HCT116 (cell line): ENCODE results near the gene PTDSS2. TPM values are rescaled to one million over a fixed set of nuclear protein-coding genes. Genes with fewer than 3 reads are reported as not detected.

Experiments used
- ATAC-seq: fragments of 200-7000 bp; cut with Tn5 transposase; 2 replicates; pipeline ENCODE4 v1.9.1; 2020; ENCODE audit warnings: mild to moderate bottlenecking, moderate library complexity
- BruUV-seq: library from RNA; stranded (reverse); fragments of 400-500 nt; replicated peaks from 2 replicates; lab custom pipeline; 2021; lab: Mats Ljungman, UMichigan
- CTCF ChIA-PET: fragments of 300-600 bp; sonication (Branson Sonifier 250); formaldehyde crosslinking; loops from one replicate; lab custom pipeline; 2021; ENCODE audit warnings: antibody characterized with exemption; lab: Charles Lee
- POLR2A ChIA-PET: fragments of 300-600, 350-600 bp; sonication (Branson Sonifier 250); formaldehyde crosslinking; loops from one replicate; lab custom pipeline; 2021; ENCODE audit warnings: antibody characterized with exemption; lab: Charles Lee
- RAD21 ChIA-PET, 2 experiments: fragments of 300-600 bp; sonication (Branson Sonifier 250); formaldehyde crosslinking; loops; one replicate each; lab custom pipeline; 2023; ENCODE audit warnings: low total read pairs in 2 of 2; ENCODE audit not compliant: uncharacterized antibody in 2 of 2, unreplicated experiment in 2 of 2, low non-redundant PET in 1 of 2; lab: Charles Lee
- DNase-seq: peaks from one replicate; pipeline ENCODE4 v3.0.0-alpha.2; 2010; ENCODE audit warnings: low read depth, low spot score
- H2AFZ ChIP-seq: fragments of 200-600 bp; shearing (Covaris generic), sonication (generic); 2 replicates; pipeline ENCODE4 v1.6.1; 2017; ENCODE audit warnings: low read depth, mixed run types, mixed read lengths, antibody characterized with exemption, low read length; ENCODE audit not compliant: poor library complexity, severe bottlenecking
- H3K27ac ChIP-seq: 2 replicates; pipeline ENCODE4 v1.5.1; 2012; ENCODE audit warnings: low read depth, low read length
- H3K27me3 ChIP-seq: fragments of 200-600 bp; sonication (generic); 2 replicates; pipeline ENCODE4 v1.6.1; 2016; ENCODE audit warnings: mixed run types, low read length, mixed read lengths; ENCODE audit not compliant: insufficient read depth
- H3K36me3 ChIP-seq, 2 experiments: fragments of 200-500 bp in 1 of 2; fragments of 200-600 bp in 1 of 2; sonication (Bioruptor generic) in 1 of 2; sonication (generic) in 1 of 2; 2 replicates each; pipeline versions ENCODE4 v1.5.1 to v1.6.1; 2014 to 2016; ENCODE audit warnings: low read length in 2 of 2, inconsistent platforms in 1 of 2, mixed read lengths in 1 of 2, mixed run types in 1 of 2; ENCODE audit not compliant: insufficient read depth in 2 of 2, control insufficient read depth in 1 of 2
- H3K4me1 ChIP-seq, 2 experiments: fragments of 200-600 bp in 1 of 2; sonication (generic) in 1 of 2; 2 replicates each; pipeline versions ENCODE4 v1.5.1 to v1.6.1; 2012 to 2017; ENCODE audit warnings: low read length in 2 of 2, inconsistent platforms in 1 of 2, mild to moderate bottlenecking in 1 of 2, mixed read lengths in 1 of 2, mixed run types in 1 of 2, moderate library complexity in 1 of 2; ENCODE audit not compliant: insufficient read depth in 2 of 2, control insufficient read depth in 1 of 2
- H3K4me2 ChIP-seq: fragments of 200-600 bp; sonication (generic); 2 replicates; pipeline ENCODE4 v1.6.1; 2017; ENCODE audit warnings: mixed run types, low read length, mixed read lengths
- H3K4me3 ChIP-seq, 2 experiments: fragments of 200-600 bp in 1 of 2; sonication (generic) in 1 of 2; replicated peaks in 1 of 2; 2 replicates each; pipeline ENCODE4 v1.5.1; 2011 to 2016; ENCODE audit warnings: low read length in 2 of 2, control low read depth in 1 of 2, low read depth in 1 of 2, mild to moderate bottlenecking in 1 of 2, mixed read lengths in 1 of 2, mixed run types in 1 of 2
- H3K79me2 ChIP-seq: fragments of 200-600 bp; sonication (generic); 2 replicates; pipeline ENCODE4 v1.6.1; 2017; ENCODE audit warnings: mild to moderate bottlenecking, mixed run types, low read length, moderate library complexity, mixed read lengths; ENCODE audit not compliant: insufficient read depth
- H3K9ac ChIP-seq: fragments of 200-600 bp; sonication (generic); 2 replicates; pipeline ENCODE4 v1.6.1; 2016; ENCODE audit warnings: low read length, mixed read lengths
- H3K9me2 ChIP-seq: fragments of 200-600 bp; sonication (generic), shearing (Covaris generic); 2 replicates; pipeline ENCODE4 v1.6.1; 2017; ENCODE audit warnings: mixed run types, mild to moderate bottlenecking, moderate library complexity; ENCODE audit not compliant: insufficient read depth
- H3K9me3 ChIP-seq, 2 experiments: fragments of 200-500 bp in 1 of 2; fragments of 200-600 bp in 1 of 2; sonication (Bioruptor generic) in 1 of 2; sonication (generic) in 1 of 2; 2 replicates each; pipeline ENCODE4 v1.6.1; 2014 to 2017; ENCODE audit warnings: low read length in 2 of 2, mixed read lengths in 2 of 2, inconsistent platforms in 1 of 2, low read depth in 1 of 2, mild to moderate bottlenecking in 1 of 2, mixed run types in 1 of 2, moderate library complexity in 1 of 2; ENCODE audit not compliant: control insufficient read depth in 1 of 2, insufficient read depth in 1 of 2
- H4K20me1 ChIP-seq: fragments of 200-600 bp; sonication (generic), shearing (Covaris generic); 2 replicates; pipeline ENCODE4 v1.6.1; 2017; ENCODE audit warnings: mixed run types, mild to moderate bottlenecking, moderate library complexity; ENCODE audit not compliant: insufficient read depth
- ELF1 ChIP-seq: IDR thresholded peaks from 2 replicates; pipeline ENCODE4 v1.6.1; 2012; ENCODE audit warnings: low read depth, borderline replicate concordance
- EZH2phosphoT487 ChIP-seq: fragments of 200-600 bp; IDR thresholded peaks from 2 replicates; pipeline ENCODE4 v1.6.1; 2018; ENCODE audit warnings: antibody characterized with exemption, borderline replicate concordance
- JUND ChIP-seq: IDR thresholded peaks from 2 replicates; pipeline ENCODE4 v1.6.1; 2012
- MAX ChIP-seq: IDR thresholded peaks from 2 replicates; pipeline ENCODE4 v1.6.1; 2012
- RAD21 ChIP-seq: IDR thresholded peaks from 2 replicates; pipeline ENCODE4 v1.6.1; 2012; ENCODE audit warnings: low read depth, mild to moderate bottlenecking
- REST ChIP-seq: IDR thresholded peaks from 2 replicates; pipeline ENCODE4 v1.6.1; 2012; ENCODE audit warnings: low read depth
- SIN3A ChIP-seq: IDR thresholded peaks from 2 replicates; pipeline ENCODE4 v1.6.1; 2012; ENCODE audit warnings: low read depth
- SRF ChIP-seq: IDR thresholded peaks from 2 replicates; pipeline ENCODE4 v1.6.1; 2012; ENCODE audit warnings: low read depth
- intact Hi-C: fragments of 100-400 bp; cut with micrococcal nuclease; formaldehyde crosslinking; loops from 2 replicates; pipeline ENCODE4 v1.10.0; 2022
- total RNA-seq: library from RNA; stranded (reverse); gene quantifications from one replicate; pipeline ENCODE4 v1.2.1, GENCODE V29; 2021; ENCODE audit not compliant: unreplicated experiment

PTDSS2 gene
- total RNA-seq, 1 experiment from 2014 or later: 40.1 TPM

GRCh38 chr11:454801-455565 lies 4.9 kb downstream of the PTDSS2 start:
- no peak overlapping the region for H3K4me2 ChIP-seq
- RAD21 ChIA-PET: no interaction called here
- intact Hi-C loops: loop anchor here (5.0 kb wide), 1 partner anchor 218 kb away; the partner anchor contains the start of genes PSMD13 and SIRT3

More at GRCh38 chr11:454801-455565, 4.9 kb downstream of the PTDSS2 start:
- H2AFZ ChIP-seq: no peak overlapping the region
- no peaks in the 10 kb centered on the region for H3K9me2 ChIP-seq
- no peak overlapping the region for H3K27ac ChIP-seq
- CTCF ChIA-PET: no interaction called here
- BruUV-seq: no TSS peak
- DNase-seq (no peak), ATAC-seq (no peak)
- POLR2A ChIA-PET: no interaction called here
- no peaks in the 10 kb centered on the region for H4K20me1 ChIP-seq
- no peaks in the 10 kb centered on the region for H3K9me3 ChIP-seq
- H3K27me3 ChIP-seq: no peaks in the 10 kb centered on the region
- TF ChIP-seq MAX (no peak), ELF1 (no peak), JUND (no peak), REST (no peak), SIN3A (no peak), EZH2phosphoT487 (no peak), RAD21 (no peak), SRF (no peak)
- peaks cover 5 to 10% of the 10 kb centered on the region in 2 experiments for H3K4me1 ChIP-seq
- H3K9ac ChIP-seq: no peak overlapping the region
- peaks cover 92% of the 10 kb centered on the region for H3K79me2 ChIP-seq
- peaks cover 11 to 26% of the 10 kb centered on the region in 2 experiments; a peak in 3 of 4 replicates for H3K36me3 ChIP-seq
- no peak overlapping the region for H3K4me3 ChIP-seq
